ENCODE measurements around the gene ZKSCAN1. TPM values are rescaled to one million over a fixed set of nuclear protein-coding genes. Genes with fewer than 3 reads are reported as not detected.

The ZKSCAN1 gene
- total RNA-seq, 1 donor from 2014 or later: 61.5 TPM

- TF ChIP-seq CTCF (IDR thresholded peaks at IDR 0.05): no peak
- Mint-ChIP-seq H3K27ac (ENCODE audit: unreplicated experiment) (no peak overlapping the region), H3K9me3 (ENCODE audit: low read depth) (no peaks in the 10 kb centered on the region), H3K36me3 (ENCODE audit: low read depth) (peaks cover 17% of the 10 kb centered on the region), H3K27me3 (ENCODE audit: low read depth) (no peaks in the 10 kb centered on the region), H3K4me1 (ENCODE audit: low read depth) (peaks cover 10% of the 10 kb centered on the region), H3K4me3 (ENCODE audit: unreplicated experiment) (no peak overlapping the region)
- no peak for DNase-seq (ENCODE audit: low spot score)
Measured at GRCh38 chr7:100022621-100023020, 7.2 kb downstream of the ZKSCAN1 start.

DNA sequence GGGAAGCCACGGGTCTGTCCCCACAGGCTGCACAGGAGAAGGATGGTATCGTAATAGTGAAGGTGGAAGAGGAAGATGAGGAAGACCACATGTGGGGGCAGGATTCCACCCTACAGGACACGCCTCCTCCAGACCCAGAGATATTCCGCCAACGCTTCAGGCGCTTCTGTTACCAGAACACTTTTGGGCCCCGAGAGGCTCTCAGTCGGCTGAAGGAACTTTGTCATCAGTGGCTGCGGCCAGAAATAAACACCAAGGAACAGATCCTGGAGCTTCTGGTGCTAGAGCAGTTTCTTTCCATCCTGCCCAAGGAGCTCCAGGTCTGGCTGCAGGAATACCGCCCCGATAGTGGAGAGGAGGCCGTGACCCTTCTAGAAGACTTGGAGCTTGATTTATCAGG, 8.1 kb downstream of the ZKSCAN1 start:
- H3K27me3 Mint-ChIP-seq (ENCODE audit: low read depth): no peaks in the 10 kb centered on the region
- no peaks in the 10 kb centered on the region for H3K9me3 Mint-ChIP-seq (ENCODE audit: low read depth)
- no peak for TF ChIP-seq CTCF (IDR thresholded peaks at IDR 0.05)
- DNase-seq (ENCODE audit: low spot score): no peak
- H3K4me1 Mint-ChIP-seq (ENCODE audit: low read depth): peaks cover 5% of the 10 kb centered on the region
- peaks cover 19% of the 10 kb centered on the region for H3K36me3 Mint-ChIP-seq (ENCODE audit: low read depth)
- no peak overlapping the region for H3K4me3 Mint-ChIP-seq (ENCODE audit: unreplicated experiment)
- no peak overlapping the region for H3K27ac Mint-ChIP-seq (ENCODE audit: unreplicated experiment)

GRCh38 chr7:100024020-100024619, 8.7 kb downstream of the ZKSCAN1 start:
- Mint-ChIP-seq H3K27ac (ENCODE audit: unreplicated experiment) (no peak overlapping the region), H3K4me3 (ENCODE audit: unreplicated experiment) (no peak overlapping the region), H3K9me3 (ENCODE audit: low read depth) (no peaks in the 10 kb centered on the region), H3K27me3 (ENCODE audit: low read depth) (no peaks in the 10 kb centered on the region), H3K36me3 (ENCODE audit: low read depth) (peaks cover 20% of the 10 kb centered on the region), H3K4me1 (ENCODE audit: low read depth) (peaks cover 5% of the 10 kb centered on the region)
- no peak for DNase-seq (ENCODE audit: low spot score)
- TF ChIP-seq CTCF (IDR thresholded peaks at IDR 0.05): no peak

DNA sequence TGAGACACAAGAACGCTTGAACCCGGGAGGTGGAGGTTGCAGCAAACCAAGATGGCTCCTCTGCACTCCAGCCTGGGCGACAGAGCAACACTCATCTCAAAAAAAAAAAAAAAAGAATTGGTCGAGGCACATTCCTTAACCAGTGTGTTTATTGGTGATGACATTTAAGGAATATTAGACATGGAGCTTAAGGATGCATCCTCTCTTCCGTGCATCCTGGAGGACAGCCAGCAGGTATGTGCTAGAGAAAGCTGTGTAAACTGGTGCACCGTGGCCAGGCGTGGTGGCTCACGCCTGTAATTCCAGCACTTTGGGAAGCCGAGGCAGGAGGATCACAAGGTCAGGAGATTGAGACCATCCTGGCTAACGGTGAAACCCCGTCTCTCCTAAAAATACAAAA, 11.8 kb downstream of the ZKSCAN1 start:
- DNase-seq (ENCODE audit: low spot score): no peak
- H3K9me3 Mint-ChIP-seq (ENCODE audit: low read depth): no peaks in the 10 kb centered on the region
- no peak overlapping the region for H3K4me3 Mint-ChIP-seq (ENCODE audit: unreplicated experiment)
- no peak for TF ChIP-seq CTCF (IDR thresholded peaks at IDR 0.05)
- H3K27ac Mint-ChIP-seq (ENCODE audit: unreplicated experiment): no peak overlapping the region
- no peaks in the 10 kb centered on the region for H3K27me3 Mint-ChIP-seq (ENCODE audit: low read depth)
- H3K36me3 Mint-ChIP-seq (ENCODE audit: low read depth): peaks cover 38% of the 10 kb centered on the region
- H3K4me1 Mint-ChIP-seq (ENCODE audit: low read depth): no peaks in the 10 kb centered on the region

DNA sequence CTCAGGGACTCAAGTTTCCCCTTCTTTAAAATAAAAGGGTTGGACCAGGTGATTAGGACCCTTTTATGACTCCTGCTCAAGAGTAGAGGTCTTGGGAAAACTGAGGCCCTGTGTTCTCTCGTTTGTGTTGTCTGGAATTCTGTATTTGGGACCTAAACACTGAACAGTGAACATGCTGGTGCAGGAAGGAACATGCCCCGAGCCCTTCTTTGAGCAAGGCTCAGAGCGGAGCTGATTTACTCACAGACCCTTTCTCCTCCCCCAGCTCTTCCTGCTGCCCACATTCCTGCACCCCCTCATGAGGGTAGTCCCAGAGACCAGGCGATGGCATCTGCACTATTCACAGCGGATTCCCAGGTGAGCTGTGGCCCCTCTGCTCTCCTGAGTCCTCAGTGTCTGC, 14.2 kb downstream of the ZKSCAN1 start:
- H3K27ac Mint-ChIP-seq (ENCODE audit: unreplicated experiment): no peak overlapping the region
- peaks cover 11% of the 10 kb centered on the region for H3K4me1 Mint-ChIP-seq (ENCODE audit: low read depth)
- peaks cover 44% of the 10 kb centered on the region for H3K36me3 Mint-ChIP-seq (ENCODE audit: low read depth)
- TF ChIP-seq CTCF (IDR thresholded peaks at IDR 0.05): no peak
- DNase-seq (ENCODE audit: low spot score): no peak
- H3K4me3 Mint-ChIP-seq (ENCODE audit: unreplicated experiment): no peak overlapping the region
- H3K9me3 Mint-ChIP-seq (ENCODE audit: low read depth): peaks cover 2% of the 10 kb centered on the region
- H3K27me3 Mint-ChIP-seq (ENCODE audit: low read depth): no peaks in the 10 kb centered on the region

All from chondrocyte (in vitro differentiated cells).